HG03135 (cell line): ENCODE results near the gene ATP1A1.

ENCODE experiments used
- ATAC-seq: cut with Tn5 transposase; IDR thresholded peaks from one replicate; pipeline ENCODE4 v1.9.1; 2021; ENCODE audit warnings: mild to moderate bottlenecking, moderate library complexity; ENCODE audit not compliant: unreplicated experiment

Gene ATP1A1

GRCh38 chr1:116370181-116370580 lies 2.9 kb upstream of the ATP1A1 start:
- no peak for ATAC-seq

- no peak for ATAC-seq
Observed at GRCh38 chr1:116371752-116372151, 1.3 kb upstream of the ATP1A1 start.

- no peak for ATAC-seq
Observed at GRCh38 chr1:116372191-116372590, 853 bp upstream of the ATP1A1 start.

- ATAC-seq: peak; percentile 3
Observed at GRCh38 chr1:116373431-116374352, 648 bp downstream of the ATP1A1 start.

GRCh38 chr1:116374353-116375147 lies 1.5 kb downstream of the ATP1A1 start:
- ATAC-seq: no peak

- no peak for ATAC-seq
Observed at GRCh38 chr1:116375148-116375886, 2.3 kb downstream of the ATP1A1 start.

- no peak for ATAC-seq
Observed at GRCh38 chr1:116375887-116376728, 3.1 kb downstream of the ATP1A1 start.

GRCh38 chr1:116376729-116377086 lies 3.7 kb downstream of the ATP1A1 start:
- no peak for ATAC-seq

GRCh38 chr1:116377541-116378529 lies 4.8 kb downstream of the ATP1A1 start:
- ATAC-seq: peak; percentile 73

GRCh38 chr1:116379057-116379630 lies 6.1 kb downstream of the ATP1A1 start:
- no peak for ATAC-seq

GRCh38 chr1:116379674-116380498 lies 6.8 kb downstream of the ATP1A1 start:
- no peak for ATAC-seq

GRCh38 chr1:116380499-116381242 lies 7.6 kb downstream of the ATP1A1 start:
- no peak for ATAC-seq

- no peak for ATAC-seq
Observed at GRCh38 chr1:116382321-116382720, 9.3 kb downstream of the ATP1A1 start.

- ATAC-seq: no peak
Observed at GRCh38 chr1:116382857-116383483, 9.9 kb downstream of the ATP1A1 start.

GRCh38 chr1:116386042-116386441 lies 13.0 kb downstream of the ATP1A1 start:
- ATAC-seq: no peak

- no peak for ATAC-seq
Observed at GRCh38 chr1:116387551-116387950, 14.5 kb downstream of the ATP1A1 start.

- ATAC-seq: no peak
Observed at GRCh38 chr1:116388122-116388521, 15.1 kb downstream of the ATP1A1 start.
